ENCODE measurements around the gene IL11. TPM values are rescaled to one million over a fixed set of nuclear protein-coding genes. Genes with fewer than 3 reads are reported as not detected.
A peak's percentile ranks its signal among the peaks of the same experiment; 100 is the strongest.

IL11 gene
- total RNA-seq, 1 experiment from 2014 or later: 0.41 TPM

GRCh38 chr19:55398200-55398925 lies 28.1 kb upstream of the IL11 start:
- no peaks in the 10 kb centered on the region for H3K9me3 ChIP-seq (ENCODE audit: low read length)
- no peak overlapping the region for H2AFZ ChIP-seq (ENCODE audit: low read length)
- H3K79me2 ChIP-seq (ENCODE audit: low read length): no peaks in the 10 kb centered on the region
- H4K20me1 ChIP-seq (ENCODE audit: insufficient read depth, low read depth, low read length): peaks cover 23% of the 10 kb centered on the region
- peaks cover 16% of the 10 kb centered on the region for H3K36me3 ChIP-seq (ENCODE audit: insufficient read depth, low read length)
- H3K9me2 ChIP-seq (replicated peaks; ENCODE audit: insufficient read depth, low read length): no peaks in the 10 kb centered on the region
- H3K9ac ChIP-seq (ENCODE audit: low read length): no peak overlapping the region
- H3K4me2 ChIP-seq (ENCODE audit: low read depth, low read length, poor library complexity, severe bottlenecking): no peak overlapping the region
- 0 out of 2 replicates have a peak, but pooled peaks cover 4% of the 10 kb centered on the region for H3K4me1 ChIP-seq (ENCODE audit: low read length)
- DNase-seq: no peak
- H3K27ac ChIP-seq (ENCODE audit: low read length): no peak overlapping the region
- no peaks in the 10 kb centered on the region for H3K27me3 ChIP-seq (ENCODE audit: low read length)
- no peak overlapping the region for H3K4me3 ChIP-seq (ENCODE audit: low read length)

GRCh38 chr19:55392820-55393761 lies 22.8 kb upstream of the IL11 start:
- no peaks in the 10 kb centered on the region; the same call in 1 of the 2 replicates for H3K4me1 ChIP-seq (ENCODE audit: low read length)
- no peak overlapping the region for H3K27ac ChIP-seq (ENCODE audit: low read length)
- H4K20me1 ChIP-seq (ENCODE audit: insufficient read depth, low read depth, low read length): peaks cover 28% of the 10 kb centered on the region
- H3K9me2 ChIP-seq (replicated peaks; ENCODE audit: insufficient read depth, low read length): no peaks in the 10 kb centered on the region
- no peak overlapping the region for H2AFZ ChIP-seq (ENCODE audit: low read length)
- no peaks in the 10 kb centered on the region for H3K9me3 ChIP-seq (ENCODE audit: low read length)
- H3K4me3 ChIP-seq (ENCODE audit: low read length): no peak overlapping the region
- H3K27me3 ChIP-seq (ENCODE audit: low read length): no peaks in the 10 kb centered on the region
- peaks cover 7% of the 10 kb centered on the region for H3K36me3 ChIP-seq (ENCODE audit: insufficient read depth, low read length)
- no peak for DNase-seq
- no peak overlapping the region for H3K9ac ChIP-seq (ENCODE audit: low read length)
- no peaks in the 10 kb centered on the region for H3K79me2 ChIP-seq (ENCODE audit: low read length)
- H3K4me2 ChIP-seq (ENCODE audit: low read depth, low read length, poor library complexity, severe bottlenecking): no peak overlapping the region

DNA sequence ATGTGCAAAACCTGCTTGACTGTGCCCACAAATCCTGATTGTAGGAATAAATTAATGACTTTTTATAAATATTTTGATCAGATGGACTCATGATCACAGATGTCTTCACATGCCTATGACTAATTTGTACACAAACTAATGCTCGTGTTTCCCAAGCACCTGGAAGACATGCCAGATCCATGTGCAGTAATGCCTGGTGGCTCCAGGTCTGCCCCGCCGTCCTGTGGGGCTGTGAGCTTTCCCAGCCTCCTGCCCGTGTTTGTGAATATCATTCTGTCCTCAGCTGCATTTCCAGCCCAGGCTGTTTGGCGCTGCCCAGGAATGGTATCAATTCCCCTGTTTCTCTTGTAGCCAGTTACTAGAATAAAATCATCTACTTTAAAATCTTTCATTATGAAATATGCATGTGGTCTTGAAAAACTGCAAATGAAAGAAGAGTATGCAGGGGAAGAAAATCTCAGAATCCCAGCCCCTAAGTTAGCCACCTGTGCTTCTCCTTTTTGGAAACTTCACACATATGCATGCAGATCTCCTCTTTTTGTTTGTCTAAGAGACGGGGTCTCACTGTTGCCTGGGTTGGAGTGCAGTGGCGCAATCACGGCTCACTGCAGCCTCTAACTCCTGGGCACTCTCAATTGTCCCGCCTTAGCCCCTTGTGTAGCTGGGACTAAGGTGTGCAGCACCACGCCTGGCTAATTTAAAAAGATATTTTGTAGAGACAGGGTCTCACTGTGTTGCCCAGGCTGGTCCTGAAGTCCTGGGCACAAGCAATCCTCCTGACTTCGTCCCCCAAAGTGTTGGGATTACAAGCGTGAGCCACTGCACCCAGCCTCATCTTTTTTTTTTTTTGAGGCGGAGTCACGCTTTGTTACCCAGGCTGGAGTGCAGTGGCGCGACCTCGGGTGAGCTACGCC lies 21.7 kb upstream of the IL11 start:
- peaks cover 40% of the 10 kb centered on the region for H4K20me1 ChIP-seq (ENCODE audit: insufficient read depth, low read depth, low read length)
- no peak overlapping the region for H2AFZ ChIP-seq (ENCODE audit: low read length)
- H3K79me2 ChIP-seq (ENCODE audit: low read length): peaks cover 6% of the 10 kb centered on the region
- H3K4me1 ChIP-seq (ENCODE audit: low read length): peaks cover 11% of the 10 kb centered on the region
- no peaks in the 10 kb centered on the region for H3K9me3 ChIP-seq (ENCODE audit: low read length)
- H3K4me2 ChIP-seq (ENCODE audit: low read depth, low read length, poor library complexity, severe bottlenecking): no peak overlapping the region
- no peaks in the 10 kb centered on the region for H3K9me2 ChIP-seq (replicated peaks; ENCODE audit: insufficient read depth, low read length)
- H3K9ac ChIP-seq (ENCODE audit: low read length): no peak overlapping the region
- H3K36me3 ChIP-seq (ENCODE audit: insufficient read depth, low read length): peaks cover 18% of the 10 kb centered on the region
- DNase-seq: no peak
- no peak overlapping the region for H3K4me3 ChIP-seq (ENCODE audit: low read length)
- no peaks in the 10 kb centered on the region for H3K27me3 ChIP-seq (ENCODE audit: low read length)
- no peak overlapping the region for H3K27ac ChIP-seq (ENCODE audit: low read length)

- H3K4me1 ChIP-seq (ENCODE audit: low read length): peaks cover 16% of the 10 kb centered on the region
- peaks cover 25% of the 10 kb centered on the region for H3K36me3 ChIP-seq (ENCODE audit: insufficient read depth, low read length)
- H2AFZ ChIP-seq (ENCODE audit: low read length): no peak overlapping the region
- no peaks in the 10 kb centered on the region for H3K9me2 ChIP-seq (replicated peaks; ENCODE audit: insufficient read depth, low read length)
- peaks cover 47% of the 10 kb centered on the region for H4K20me1 ChIP-seq (ENCODE audit: insufficient read depth, low read depth, low read length)
- H3K27me3 ChIP-seq (ENCODE audit: low read length): no peaks in the 10 kb centered on the region
- H3K79me2 ChIP-seq (ENCODE audit: low read length): peaks cover 13% of the 10 kb centered on the region
- peak; percentile 59 for DNase-seq
- no peaks in the 10 kb centered on the region for H3K9me3 ChIP-seq (ENCODE audit: low read length)
- H3K4me3 ChIP-seq (ENCODE audit: low read length): no peak overlapping the region
- no peak overlapping the region for H3K27ac ChIP-seq (ENCODE audit: low read length)
- no peak overlapping the region for H3K9ac ChIP-seq (ENCODE audit: low read length)
- H3K4me2 ChIP-seq (ENCODE audit: low read depth, low read length, poor library complexity, severe bottlenecking): no peak overlapping the region
Measured at GRCh38 chr19:55391191-55391670, 21.0 kb upstream of the IL11 start.

DNA sequence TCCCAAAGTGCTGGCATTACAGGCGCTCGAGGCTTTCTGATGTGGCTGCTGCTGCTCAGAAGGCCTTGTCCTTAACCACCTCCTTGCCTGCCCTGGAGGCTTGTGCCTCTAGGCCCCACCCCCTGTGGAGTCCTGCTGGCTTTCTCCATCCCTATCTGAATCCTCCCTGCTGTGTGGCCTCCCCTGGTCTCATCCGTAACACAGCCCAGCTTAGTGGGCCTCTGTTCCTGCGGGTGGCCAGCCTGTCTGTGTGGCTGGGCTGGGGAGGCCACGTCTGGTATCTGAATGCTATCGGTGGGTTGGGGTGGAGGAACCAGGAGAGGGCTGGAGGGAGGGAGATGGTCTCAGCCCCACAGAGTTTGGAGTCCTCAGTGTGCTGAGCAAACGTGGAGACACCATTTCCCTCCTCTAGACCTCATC lies 20.2 kb upstream of the IL11 start:
- H3K4me1 ChIP-seq (ENCODE audit: low read length): peaks cover 17% of the 10 kb centered on the region
- no peaks in the 10 kb centered on the region for H3K9me3 ChIP-seq (ENCODE audit: low read length)
- no peaks in the 10 kb centered on the region for H3K9me2 ChIP-seq (replicated peaks; ENCODE audit: insufficient read depth, low read length)
- H3K27ac ChIP-seq (ENCODE audit: low read length): no peak overlapping the region
- H3K36me3 ChIP-seq (ENCODE audit: insufficient read depth, low read length): peaks cover 26% of the 10 kb centered on the region
- no peak overlapping the region for H2AFZ ChIP-seq (ENCODE audit: low read length)
- no peak overlapping the region for H3K9ac ChIP-seq (ENCODE audit: low read length)
- H3K4me2 ChIP-seq (ENCODE audit: low read depth, low read length, poor library complexity, severe bottlenecking): no peak overlapping the region
- H3K4me3 ChIP-seq (ENCODE audit: low read length): no peak overlapping the region
- peaks cover 50% of the 10 kb centered on the region for H4K20me1 ChIP-seq (ENCODE audit: insufficient read depth, low read depth, low read length)
- peaks cover 17% of the 10 kb centered on the region for H3K79me2 ChIP-seq (ENCODE audit: low read length)
- peak; percentile 64 for DNase-seq
- H3K27me3 ChIP-seq (ENCODE audit: low read length): no peaks in the 10 kb centered on the region

DNA sequence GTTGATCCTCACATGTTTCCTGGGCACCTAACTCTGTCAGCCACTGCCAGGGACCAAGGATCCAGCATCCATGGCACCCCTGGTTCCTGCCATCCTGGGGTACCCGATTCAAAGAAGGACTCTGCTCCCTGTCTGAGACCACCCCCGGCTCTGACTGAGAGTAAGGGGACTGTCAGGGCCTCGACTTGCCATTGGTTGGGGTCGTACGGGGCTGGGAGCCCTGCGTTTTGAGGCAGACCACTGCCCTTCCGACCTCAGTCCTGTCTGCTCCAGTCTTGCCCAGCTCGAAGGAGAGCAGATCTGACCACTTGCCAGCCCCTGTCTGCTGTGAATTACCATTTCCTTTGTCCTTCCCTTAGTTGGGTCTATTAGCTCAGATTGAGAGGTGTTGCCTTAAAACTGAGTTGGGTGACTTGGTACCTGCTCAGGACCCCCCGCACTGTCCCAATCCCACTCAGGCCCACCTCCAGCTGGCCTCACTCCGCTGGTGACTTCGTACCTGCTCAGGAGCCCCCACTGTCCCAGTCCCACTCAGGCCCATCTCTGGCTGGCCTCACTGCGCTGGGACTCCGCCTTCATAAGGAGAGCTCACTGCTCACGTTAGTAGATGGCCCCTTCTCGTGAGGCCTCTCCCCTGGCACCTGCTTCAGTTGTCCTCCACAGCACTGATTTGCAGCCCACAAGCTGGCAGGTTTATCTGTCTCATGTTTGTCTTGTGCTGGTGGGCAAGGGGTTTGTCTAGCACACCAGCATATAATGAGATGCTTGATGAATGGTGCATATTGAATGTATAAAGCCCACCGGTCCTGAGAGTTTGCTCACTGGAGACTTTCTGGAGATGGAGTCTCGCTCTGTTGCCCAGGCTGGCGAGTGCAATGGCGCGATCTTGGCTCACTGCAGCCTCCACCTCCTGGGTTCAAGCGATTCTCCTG lies 19.4 kb upstream of the IL11 start:
- Histone ChIP-seq H3K27ac (ENCODE audit: low read length) (no peak overlapping the region), H3K4me1 (ENCODE audit: low read length) (peaks cover 24% of the 10 kb centered on the region), H3K4me2 (ENCODE audit: low read depth, low read length, poor library complexity, severe bottlenecking) (no peak overlapping the region), H3K9me2 (replicated peaks; ENCODE audit: insufficient read depth, low read length) (no peaks in the 10 kb centered on the region), H3K9ac (ENCODE audit: low read length) (no peak overlapping the region), H3K27me3 (ENCODE audit: low read length) (no peaks in the 10 kb centered on the region), H3K9me3 (ENCODE audit: low read length) (no peaks in the 10 kb centered on the region), H3K4me3 (ENCODE audit: low read length) (no peak overlapping the region), H3K36me3 (ENCODE audit: insufficient read depth, low read length) (peaks cover 26% of the 10 kb centered on the region), H2AFZ (ENCODE audit: low read length) (no peak overlapping the region), H3K79me2 (ENCODE audit: low read length) (peaks cover 17% of the 10 kb centered on the region), H4K20me1 (ENCODE audit: insufficient read depth, low read depth, low read length) (peaks cover 50% of the 10 kb centered on the region)
- DNase-seq: peak; percentile 63
